ENCODE data around the gene ARFGEF3.
"Not testable (repeated sequence)": the region's sequence is repeated elsewhere in the genome, so short reads cannot be mapped to it uniquely, and the experiment has no call there.

Gene ARFGEF3

DNA sequence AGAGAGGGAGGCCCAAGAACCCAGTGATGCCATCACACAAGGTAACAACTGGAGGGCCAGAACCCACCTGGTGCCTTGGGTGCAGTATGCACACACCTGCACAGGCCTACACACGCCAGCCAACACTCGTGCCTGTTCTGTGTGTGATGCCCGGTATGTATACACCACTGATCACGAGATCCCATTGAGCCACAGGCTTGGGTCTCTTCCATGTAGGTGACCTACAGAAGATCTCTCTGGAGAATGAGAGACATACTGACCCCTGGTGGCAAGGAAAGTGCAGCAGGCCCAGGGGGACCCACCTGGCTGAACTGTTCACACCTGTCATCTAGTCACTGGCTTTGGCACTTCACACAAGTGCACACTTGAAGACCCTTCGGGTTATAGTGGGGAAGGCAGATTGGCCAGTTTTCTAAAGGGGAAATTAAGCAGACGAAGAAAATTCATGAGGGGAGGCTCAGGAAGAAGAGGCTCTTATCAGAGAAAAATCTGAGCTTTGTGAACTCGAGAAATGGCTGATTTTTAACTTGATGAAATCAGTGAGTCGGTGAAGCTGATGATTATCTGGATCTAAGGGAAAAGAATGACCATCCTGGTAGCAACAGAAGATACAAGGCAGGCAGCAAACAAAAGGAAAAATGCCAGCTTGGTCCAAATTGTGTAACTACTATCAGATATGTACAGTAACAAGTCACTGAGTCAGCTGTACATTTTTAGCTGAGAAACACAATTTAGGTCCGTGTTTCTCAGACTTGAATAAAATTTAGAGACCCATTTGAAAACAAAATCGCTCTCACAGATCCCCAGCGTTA, 125.6 kb downstream of the ARFGEF3 start:
- peak; percentile 19 for DNase-seq

DNA sequence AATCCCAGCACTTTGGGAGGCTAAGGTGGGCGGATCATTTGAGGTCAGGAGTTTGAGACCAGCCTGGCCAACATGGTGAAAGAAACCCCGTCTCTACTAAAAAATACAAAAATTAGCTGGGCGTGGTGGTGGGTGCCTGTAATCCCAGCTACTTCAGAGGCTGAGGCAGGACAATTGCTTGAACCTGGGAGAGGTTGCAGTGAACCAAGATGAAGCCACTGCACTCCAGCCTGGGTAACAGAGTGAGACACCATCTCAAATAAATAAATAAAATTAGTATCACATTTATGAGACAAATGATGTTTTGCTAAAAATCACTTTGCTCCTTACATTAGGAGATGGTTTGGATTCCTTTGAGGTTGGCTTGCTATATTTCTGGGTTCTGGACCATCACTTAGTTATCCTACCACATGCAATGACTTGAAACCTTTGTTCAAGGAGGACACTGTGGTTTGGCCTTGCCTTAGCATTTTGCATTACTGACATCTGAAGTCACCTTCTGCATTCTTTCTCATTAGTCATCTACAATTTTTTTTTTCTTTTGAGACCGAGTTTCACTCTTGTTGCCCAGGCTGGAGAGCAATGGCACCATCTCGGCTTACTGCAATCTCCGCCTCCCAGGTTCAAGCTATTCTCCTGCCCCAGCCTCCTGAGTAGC, 126.8 kb downstream of the ARFGEF3 start:
- not testable (repeated sequence) for DNase-seq

- DNase-seq, result no peak
Measured at GRCh38 chr6:138289739-138290138, 128.0 kb downstream of the ARFGEF3 start.

GRCh38 chr6:138290423-138290962, 128.8 kb downstream of the ARFGEF3 start:
- no peak for DNase-seq

DNA sequence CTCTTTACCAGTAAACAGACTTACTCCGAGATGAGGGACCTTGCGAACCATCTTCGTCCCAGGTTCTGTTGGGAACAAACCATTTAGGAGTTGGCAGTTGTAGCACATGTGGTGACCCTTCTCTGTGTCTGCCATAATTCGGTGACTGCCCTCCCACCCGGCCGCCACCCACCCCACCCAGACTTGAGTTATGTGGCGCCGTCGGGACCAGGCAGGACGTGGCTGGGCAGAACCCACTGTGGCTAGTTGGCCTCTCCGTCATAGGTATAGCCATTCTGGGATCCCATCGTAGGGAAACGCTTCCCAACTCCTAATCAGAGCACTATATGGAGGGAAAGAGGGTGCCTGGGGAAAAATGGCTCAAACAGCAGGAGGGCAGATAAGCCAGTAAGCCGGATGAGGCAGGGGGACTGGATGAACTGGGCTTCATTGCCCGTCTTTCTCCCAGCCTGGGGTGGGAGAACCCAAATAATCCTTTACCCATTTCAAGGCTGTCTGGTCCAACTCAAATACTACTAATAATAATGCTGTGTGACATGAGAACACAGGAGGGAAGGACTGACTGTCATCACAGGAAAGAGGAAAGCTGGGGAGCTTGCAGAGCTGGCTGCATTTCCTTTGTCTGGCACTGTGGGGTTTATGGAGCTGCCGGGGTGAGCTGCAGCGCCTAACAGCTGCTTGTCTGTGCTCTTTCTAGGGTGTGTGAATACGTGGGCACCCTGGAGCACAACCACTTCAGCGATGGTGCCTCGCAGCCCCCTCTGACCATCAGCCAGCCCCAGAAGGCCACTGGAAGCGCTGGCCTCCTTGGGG, 129.5 kb downstream of the ARFGEF3 start:
- DNase-seq, result no peak

DNA sequence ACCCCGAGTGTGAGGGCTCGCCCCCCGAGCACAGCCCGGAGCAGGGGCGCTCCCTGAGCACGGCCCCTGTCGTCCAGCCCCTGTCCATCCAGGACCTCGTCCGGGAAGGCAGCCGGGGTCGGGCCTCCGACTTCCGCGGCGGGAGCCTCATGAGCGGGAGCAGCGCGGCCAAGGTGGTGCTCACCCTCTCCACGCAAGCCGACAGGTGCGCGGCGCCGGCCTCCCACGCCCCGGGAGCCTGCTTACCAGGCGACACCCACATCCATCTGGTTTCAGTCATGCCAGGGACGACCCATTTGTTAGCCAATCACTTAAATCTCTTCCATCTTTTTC, 130.1 kb downstream of the ARFGEF3 start:
- no peak for DNase-seq

DNA sequence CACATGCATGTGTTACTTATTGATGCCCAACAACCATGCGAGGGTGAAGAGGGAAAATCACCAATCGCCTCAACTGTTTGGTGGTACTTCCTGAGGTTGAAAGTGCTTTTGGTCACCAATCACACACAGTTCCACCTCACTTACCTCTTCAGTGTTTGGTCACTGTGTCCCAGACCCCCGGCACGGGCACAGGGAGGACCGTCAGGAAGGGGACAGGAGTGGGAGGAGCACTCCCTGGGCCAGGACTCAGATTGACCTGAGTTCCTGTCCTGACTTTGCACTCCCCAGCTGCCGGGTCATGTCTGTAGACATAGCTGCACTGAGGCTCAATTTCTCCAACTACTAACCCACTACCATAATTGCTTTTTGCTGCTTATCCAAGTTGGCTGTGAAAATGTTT, 130.7 kb downstream of the ARFGEF3 start:
- no peak for DNase-seq

DNA sequence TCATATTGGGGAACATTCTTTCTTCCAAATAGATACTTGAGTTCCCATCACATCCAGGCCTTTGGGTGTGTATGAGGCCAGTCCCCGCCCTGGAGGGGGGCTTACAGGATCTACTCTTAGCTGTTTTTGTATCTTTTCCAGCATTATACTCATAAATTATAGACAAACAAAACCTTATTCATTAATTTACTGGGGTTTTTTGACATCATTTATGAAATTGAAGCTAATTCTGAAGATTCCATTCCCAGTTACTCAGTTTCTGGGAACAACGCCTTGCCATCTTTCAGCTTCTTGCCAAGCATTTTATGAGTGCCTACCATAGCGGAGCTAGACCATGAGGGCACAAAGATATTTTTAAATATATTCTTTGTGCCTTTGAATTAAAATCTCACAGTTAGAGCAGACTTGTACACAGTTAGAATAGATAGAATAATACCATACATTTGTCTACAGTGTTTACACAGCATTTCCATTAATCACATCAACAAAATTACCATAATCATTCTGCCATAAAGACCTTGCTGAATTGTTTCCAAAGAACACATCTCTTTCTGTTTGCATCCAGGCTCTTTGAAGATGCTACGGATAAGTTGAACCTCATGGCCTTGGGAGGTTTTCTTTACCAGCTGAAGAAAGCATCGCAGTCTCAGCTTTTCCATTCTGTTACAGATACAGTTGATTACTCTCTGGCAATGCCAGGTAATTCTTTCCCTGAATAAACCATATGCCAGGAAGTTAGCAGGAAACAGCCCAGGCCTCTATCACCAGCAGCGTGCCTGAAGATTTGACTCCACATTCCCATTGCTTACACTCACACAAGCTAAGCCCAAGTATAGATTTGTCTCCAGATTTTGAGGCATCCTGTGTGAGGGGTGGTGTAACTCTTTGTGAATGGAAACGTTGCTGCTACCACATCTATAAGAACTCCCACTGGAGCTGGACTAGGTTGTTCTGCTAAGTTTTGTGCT, 132.0 kb downstream of the ARFGEF3 start:
- no peak for DNase-seq

DNA sequence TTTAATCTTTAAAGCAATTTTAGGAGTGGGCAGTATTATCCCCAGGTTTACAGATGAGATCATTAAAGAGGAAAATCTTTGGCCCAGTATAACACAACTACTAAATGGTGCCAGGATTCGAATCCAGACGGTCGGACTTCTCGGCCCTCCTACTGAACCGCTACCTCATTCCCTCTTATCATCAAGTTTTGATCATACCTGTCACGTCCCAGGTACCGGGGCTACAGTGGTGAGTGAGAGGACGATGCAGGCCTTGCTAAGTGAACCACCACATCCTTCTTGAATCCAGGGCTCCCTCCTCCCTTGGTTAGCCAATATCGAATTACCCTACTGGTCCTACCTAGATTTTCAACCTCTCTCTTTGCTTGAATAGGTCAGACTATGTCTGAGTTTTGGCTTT, 134.6 kb downstream of the ARFGEF3 start:
- DNase-seq, result no peak

DNA sequence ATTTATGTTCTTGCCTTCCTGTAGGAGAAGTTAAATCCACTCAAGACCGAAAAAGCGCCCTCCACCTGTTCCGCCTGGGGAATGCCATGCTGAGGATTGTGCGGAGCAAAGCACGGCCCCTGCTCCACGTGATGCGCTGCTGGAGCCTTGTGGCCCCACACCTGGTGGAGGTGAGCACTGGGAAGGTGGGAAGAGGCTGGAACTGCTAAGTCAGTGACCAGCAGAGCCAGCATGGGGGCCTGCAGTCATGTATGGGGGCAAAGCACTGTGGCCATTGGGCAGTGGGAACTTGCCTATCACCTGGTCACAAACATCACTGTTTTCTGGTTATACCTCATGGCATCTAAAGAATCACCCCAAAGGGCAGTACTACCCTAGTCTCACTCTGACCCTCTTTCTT, 135.0 kb downstream of the ARFGEF3 start:
- DNase-seq, result no peak

DNA sequence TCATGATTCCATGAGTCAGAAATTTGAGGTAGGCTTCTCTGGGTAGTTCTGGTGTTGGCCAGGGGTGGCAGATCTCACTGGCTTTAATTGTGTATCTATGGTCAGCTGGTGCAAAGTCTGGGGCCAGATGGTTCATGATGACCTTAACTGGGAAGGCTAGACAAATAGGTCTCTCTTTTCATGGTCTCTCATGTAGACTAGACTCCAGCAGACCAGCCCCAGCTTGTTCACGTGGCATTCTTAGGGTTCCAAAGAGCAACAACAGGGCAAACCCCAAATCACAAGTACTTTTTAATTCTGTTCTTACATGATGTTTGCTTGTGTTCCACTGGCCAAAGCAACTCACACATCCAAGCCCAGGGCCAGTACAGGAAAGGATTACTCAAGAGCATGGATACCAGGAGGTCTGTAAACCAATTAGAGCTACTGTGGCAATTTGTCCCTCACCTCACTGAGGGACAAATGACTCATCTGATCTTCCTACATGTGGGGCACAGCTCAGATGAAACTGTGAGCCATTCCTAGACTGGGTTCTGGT, 136.1 kb downstream of the ARFGEF3 start:
- DNase-seq, result no peak

GRCh38 chr6:138300469-138300868, 138.7 kb downstream of the ARFGEF3 start:
- no peak for DNase-seq

DNA sequence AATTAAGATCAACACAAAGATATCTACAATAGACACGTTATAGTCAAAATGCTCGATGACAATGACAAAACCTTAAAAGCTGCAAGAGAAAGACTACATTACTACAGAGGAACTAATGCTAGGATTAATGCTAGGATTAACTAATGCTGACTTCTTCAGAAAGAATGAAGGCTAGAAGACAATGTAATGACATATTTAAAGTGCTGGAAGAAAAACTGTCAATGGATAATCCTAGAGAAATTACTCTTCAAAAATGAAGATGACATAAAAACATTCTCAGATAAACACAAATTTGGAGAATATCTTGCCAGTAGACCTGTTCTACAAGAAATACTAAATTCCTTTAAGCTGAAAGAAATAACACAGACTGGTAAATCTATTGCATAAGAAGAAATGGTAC, 140.8 kb downstream of the ARFGEF3 start:
- DNase-seq, result no peak

- no peak for DNase-seq
Measured at GRCh38 chr6:138307352-138307751, 145.6 kb downstream of the ARFGEF3 start.

DNA sequence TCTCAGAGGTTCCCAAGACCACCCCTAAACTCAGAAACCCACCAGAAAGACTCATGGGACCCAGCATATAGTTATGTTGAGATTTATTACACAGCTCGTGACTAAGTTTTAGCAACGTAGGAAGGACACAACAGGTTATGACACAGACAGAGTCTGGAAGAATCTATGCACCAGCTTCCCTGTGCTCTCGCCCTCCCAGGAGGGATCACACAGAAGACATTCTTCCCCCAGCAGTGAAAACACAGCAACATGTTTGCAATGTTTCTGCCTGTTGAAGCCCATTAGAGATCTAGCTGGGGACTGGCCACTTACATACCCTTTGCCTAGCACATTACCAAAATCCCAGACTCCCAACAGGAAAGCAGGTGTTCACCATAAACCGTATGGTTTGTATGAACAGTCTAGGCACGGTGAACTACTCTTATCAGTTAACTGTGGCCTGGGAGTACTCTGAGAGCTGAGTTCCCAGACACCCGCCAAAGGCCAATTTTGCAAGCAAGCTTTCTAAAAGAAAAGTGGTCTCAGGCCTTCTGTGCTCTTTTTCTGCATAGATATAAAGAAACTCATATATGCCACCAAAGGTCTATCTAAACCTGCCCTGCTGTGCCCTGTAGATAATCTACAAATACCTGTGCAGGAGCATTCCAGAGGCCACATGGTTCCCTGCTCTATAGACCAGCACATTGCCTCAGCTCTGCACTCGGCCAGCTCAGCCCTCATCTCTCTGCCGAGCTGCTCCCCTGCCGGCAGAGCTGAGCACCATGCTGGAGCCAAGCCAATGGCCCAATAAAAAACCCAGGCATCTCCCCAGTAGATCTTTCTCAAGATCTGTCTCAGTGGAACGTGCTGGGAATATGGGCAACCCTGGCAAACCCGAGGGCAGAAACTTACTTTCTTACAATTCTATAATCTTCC, 146.3 kb downstream of the ARFGEF3 start:
- DNase-seq, result no peak

DNA sequence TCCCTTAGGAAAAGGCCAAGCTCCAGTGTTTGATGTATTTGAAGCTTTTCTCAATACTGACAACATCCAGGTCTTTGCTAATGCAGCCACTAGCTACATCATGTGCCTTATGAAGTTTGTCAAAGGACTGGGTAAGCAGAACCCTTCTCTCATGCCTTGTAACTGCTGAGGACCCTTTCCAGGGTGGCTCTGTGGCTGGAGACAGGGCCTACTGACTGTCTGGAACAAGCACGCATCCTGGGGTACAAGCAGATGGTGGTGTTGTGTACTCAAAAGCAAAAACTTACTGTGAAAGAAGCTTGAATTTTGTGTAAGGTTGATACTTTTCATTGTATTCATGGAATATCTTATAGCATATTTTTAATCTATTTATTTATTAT, 147.0 kb downstream of the ARFGEF3 start:
- no peak for DNase-seq

DNA sequence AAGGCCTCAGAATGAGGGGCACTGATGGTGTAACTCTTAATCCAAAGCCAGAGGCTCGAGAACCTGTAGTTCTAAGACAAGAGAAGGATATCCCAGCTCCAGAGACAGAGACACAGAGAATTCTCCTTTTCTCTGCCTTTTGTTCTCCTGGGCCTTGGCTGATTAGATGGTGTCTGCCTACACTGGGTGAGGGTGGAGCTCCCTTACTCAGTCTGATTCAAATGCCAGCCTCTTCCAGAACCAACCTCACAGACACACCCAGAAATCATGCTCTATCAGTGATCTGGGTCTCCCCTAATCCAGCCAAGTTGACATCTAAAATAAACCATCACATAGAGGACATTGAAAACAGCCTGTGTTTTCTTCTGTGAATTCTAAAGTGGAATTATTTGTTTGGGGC, 148.0 kb downstream of the ARFGEF3 start:
- no peak for DNase-seq

GRCh38 chr6:138310294-138310693, 148.6 kb downstream of the ARFGEF3 start:
- no peak for DNase-seq

DNA sequence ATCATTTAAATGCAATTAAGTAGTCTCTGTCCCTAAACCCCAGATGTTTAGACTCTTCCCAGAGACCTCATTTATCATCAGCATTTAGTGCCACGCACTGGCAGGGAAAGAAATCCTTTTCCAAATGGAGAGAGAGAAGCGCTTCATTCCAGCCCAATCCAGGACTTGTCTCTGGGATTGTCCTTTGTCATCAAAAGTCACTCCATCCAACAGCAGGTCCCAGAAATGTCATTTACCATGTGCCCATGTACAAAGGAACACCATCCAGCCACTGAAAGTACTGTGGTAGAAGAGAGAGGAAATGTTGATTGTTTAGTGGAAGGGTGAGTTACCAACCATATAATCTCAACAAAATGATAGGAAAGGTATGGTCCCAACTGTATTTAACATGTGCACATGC, 149.1 kb downstream of the ARFGEF3 start:
- DNase-seq, result no peak

DNA sequence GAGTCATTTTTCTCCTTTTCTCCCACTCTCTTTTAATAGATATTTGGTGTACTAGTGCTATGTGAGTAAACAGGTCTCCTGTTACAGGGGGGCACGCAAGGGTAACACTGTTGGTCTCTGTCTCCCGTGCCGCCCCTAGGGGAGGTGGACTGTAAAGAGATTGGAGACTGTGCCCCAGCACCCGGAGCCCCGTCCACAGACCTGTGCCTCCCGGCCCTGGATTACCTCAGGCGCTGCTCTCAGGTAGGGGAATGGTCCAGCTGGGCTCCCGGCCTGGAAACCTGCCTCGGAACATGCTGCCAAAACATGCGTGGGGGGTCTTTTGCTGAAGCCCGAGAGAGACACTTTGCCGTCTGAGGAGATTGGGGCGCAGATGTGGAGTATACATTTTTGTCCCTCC, 149.5 kb downstream of the ARFGEF3 start:
- DNase-seq, result no peak
